GM23338 (cell line): ENCODE results near the gene SCO1. TPM values are rescaled to one million over a fixed set of nuclear protein-coding genes. Genes with fewer than 3 reads are reported as not detected.

Experiments used
- EZH2 ChIP-seq: fragments of 200-600 bp; sonication (generic); IDR thresholded peaks from one replicate; pipeline ENCODE4 v1.8.0; 2017; ENCODE audit warnings: antibody characterized with exemption, mild to moderate bottlenecking, low read depth; ENCODE audit not compliant: unreplicated experiment
- EZH2phosphoT487 ChIP-seq: fragments of 200-600 bp; sonication (generic); IDR thresholded peaks from one replicate; pipeline ENCODE4 v1.8.1; 2018; ENCODE audit warnings: antibody characterized with exemption; ENCODE audit not compliant: unreplicated experiment
- JUNB ChIP-seq: IDR thresholded peaks from one replicate; pipeline ENCODE4 v1.6.1; 2016; ENCODE audit warnings: antibody characterized with exemption; ENCODE audit not compliant: unreplicated experiment
- NANOG ChIP-seq: IDR thresholded peaks from 2 replicates; pipeline ENCODE4 v1.6.1; 2016; ENCODE audit warnings: antibody characterized with exemption, borderline replicate concordance
- POLR2AphosphoS5 ChIP-seq: IDR thresholded peaks from 2 replicates; pipeline ENCODE4 v1.6.1; 2016; ENCODE audit warnings: antibody characterized with exemption, low read depth
- STAT1 ChIP-seq: IDR thresholded peaks from one replicate; pipeline ENCODE4 v1.6.1; 2016; ENCODE audit warnings: antibody characterized with exemption; ENCODE audit not compliant: unreplicated experiment
- ZNF331 ChIP-seq: fragments of 250-450 bp; sonication (Bioruptor Pico); IDR thresholded peaks from 2 replicates; pipeline ENCODE4 v1.5.0; 2020; ENCODE audit warnings: low read depth, mild to moderate bottlenecking, moderate library complexity
- polyA plus RNA-seq: library from polyadenylated mRNA; unstranded; fragments of >200 nt; fragmentation: Nextera tagmentation; extraction: Ambion mirVana; gene quantifications from 2 replicates; pipeline ENCODE4 v1.2.1, GENCODE V29; 2016
- total RNA-seq: library from RNA; depleted of rRNA; stranded (reverse); fragments of >200 nt; shearing (Covaris generic); gene quantifications from 2 replicates; pipeline ENCODE4 v1.2.3, GENCODE V29; 2014; rRNA removed
- TF ChIP-seq, protein P1 (sequence below): fragments of 250-450 bp; sonication (Bioruptor Pico); IDR thresholded peaks from 2 replicates; pipeline ENCODE4 v1.5.0; 2020; ENCODE audit warnings: mild to moderate bottlenecking, moderate library complexity
- TF ChIP-seq, protein P2 (sequence below): IDR thresholded peaks from 2 replicates; pipeline ENCODE4 v1.6.1; 2016; ENCODE audit warnings: antibody characterized with exemption
- TF ChIP-seq, protein P3 (sequence below): IDR thresholded peaks from one replicate; pipeline ENCODE4 v1.6.1; 2018; ENCODE audit warnings: antibody characterized with exemption; ENCODE audit not compliant: unreplicated experiment

Gene SCO1
- total and polyA plus RNA-seq, 2 experiments from 2014 or later, result 43.9 to 72.5 TPM

DNA sequence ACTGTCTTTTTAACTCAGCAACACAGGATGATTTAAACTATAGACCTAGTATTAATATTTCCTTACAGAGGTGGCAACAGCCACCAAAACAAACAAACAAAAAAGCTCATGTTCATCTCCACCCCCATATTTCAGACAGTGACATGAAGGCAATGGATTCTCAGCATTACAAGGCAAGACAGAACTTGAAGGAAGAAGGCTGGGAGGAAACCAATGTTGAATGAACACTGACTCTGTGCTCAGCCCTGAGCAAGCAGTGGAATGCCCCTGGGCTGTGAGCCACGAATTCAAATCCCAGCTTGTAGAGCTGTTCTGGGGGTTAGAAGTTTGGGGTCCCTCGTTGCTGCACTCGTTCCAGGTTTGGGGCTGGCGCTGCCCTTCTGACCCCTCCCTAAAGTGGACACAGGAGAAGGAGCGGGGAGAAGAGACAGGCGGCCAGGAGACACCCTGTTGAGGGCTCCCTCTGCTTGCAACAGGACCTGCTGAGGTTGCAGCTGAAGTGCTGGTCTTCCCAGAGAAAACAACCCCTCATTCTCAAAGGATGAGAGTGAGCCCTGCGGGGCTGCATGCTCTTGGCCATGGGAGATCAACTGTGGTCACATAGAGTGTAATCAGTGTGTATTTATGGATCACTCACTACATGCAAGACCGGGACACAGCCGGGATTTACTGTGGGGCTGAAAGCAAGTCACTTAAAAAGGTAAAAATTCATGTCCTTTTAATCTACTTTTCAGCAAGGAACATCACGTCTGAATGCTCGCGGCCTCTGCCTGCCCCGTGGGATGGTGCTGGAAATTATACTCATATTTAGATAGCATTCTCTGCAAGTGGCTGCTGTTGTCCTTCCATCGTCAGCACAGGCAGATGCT, 74.5 kb downstream of the SCO1 start (continued):
- TF ChIP-seq, protein P1, sequence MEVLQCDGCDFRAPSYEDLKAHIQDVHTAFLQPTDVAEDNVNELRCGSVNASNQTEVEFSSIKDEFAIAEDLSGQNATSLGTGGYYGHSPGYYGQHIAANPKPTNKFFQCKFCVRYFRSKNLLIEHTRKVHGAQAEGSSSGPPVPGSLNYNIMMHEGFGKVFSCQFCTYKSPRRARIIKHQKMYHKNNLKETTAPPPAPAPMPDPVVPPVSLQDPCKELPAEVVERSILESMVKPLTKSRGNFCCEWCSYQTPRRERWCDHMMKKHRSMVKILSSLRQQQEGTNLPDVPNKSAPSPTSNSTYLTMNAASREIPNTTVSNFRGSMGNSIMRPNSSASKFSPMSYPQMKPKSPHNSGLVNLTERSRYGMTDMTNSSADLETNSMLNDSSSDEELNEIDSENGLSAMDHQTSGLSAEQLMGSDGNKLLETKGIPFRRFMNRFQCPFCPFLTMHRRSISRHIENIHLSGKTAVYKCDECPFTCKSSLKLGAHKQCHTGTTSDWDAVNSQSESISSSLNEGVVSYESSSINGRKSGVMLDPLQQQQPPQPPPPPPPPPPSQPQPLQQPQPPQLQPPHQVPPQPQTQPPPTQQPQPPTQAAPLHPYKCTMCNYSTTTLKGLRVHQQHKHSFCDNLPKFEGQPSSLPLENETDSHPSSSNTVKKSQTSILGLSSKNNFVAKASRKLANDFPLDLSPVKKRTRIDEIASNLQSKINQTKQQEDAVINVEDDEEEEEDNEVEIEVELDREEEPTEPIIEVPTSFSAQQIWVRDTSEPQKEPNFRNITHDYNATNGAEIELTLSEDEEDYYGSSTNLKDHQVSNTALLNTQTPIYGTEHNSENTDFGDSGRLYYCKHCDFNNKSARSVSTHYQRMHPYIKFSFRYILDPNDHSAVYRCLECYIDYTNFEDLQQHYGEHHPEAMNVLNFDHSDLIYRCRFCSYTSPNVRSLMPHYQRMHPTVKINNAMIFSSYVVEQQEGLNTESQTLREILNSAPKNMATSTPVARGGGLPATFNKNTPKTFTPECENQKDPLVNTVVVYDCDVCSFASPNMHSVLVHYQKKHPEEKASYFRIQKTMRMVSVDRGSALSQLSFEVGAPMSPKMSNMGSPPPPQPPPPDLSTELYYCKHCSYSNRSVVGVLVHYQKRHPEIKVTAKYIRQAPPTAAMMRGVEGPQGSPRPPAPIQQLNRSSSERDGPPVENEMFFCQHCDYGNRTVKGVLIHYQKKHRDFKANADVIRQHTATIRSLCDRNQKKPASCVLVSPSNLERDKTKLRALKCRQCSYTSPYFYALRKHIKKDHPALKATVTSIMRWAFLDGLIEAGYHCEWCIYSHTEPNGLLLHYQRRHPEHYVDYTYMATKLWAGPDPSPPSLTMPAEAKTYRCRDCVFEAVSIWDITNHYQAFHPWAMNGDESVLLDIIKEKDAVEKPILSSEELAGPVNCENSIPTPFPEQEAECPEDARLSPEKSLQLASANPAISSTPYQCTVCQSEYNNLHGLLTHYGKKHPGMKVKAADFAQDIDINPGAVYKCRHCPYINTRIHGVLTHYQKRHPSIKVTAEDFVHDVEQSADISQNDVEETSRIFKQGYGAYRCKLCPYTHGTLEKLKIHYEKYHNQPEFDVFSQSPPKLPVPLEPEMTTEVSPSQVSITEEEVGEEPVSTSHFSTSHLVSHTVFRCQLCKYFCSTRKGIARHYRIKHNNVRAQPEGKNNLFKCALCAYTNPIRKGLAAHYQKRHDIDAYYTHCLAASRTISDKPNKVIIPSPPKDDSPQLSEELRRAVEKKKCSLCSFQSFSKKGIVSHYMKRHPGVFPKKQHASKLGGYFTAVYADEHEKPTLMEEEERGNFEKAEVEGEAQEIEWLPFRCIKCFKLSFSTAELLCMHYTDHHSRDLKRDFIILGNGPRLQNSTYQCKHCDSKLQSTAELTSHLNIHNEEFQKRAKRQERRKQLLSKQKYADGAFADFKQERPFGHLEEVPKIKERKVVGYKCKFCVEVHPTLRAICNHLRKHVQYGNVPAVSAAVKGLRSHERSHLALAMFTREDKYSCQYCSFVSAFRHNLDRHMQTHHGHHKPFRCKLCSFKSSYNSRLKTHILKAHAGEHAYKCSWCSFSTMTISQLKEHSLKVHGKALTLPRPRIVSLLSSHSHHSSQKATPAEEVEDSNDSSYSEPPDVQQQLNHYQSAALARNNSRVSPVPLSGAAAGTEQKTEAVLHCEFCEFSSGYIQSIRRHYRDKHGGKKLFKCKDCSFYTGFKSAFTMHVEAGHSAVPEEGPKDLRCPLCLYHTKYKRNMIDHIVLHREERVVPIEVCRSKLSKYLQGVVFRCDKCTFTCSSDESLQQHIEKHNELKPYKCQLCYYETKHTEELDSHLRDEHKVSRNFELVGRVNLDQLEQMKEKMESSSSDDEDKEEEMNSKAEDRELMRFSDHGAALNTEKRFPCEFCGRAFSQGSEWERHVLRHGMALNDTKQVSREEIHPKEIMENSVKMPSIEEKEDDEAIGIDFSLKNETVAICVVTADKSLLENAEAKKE, result no peak
- TF ChIP-seq, protein P2, sequence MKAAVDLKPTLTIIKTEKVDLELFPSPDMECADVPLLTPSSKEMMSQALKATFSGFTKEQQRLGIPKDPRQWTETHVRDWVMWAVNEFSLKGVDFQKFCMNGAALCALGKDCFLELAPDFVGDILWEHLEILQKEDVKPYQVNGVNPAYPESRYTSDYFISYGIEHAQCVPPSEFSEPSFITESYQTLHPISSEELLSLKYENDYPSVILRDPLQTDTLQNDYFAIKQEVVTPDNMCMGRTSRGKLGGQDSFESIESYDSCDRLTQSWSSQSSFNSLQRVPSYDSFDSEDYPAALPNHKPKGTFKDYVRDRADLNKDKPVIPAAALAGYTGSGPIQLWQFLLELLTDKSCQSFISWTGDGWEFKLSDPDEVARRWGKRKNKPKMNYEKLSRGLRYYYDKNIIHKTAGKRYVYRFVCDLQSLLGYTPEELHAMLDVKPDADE, result no peak
- no peak for TF ChIP-seq JUNB
- no peak for TF ChIP-seq POLR2AphosphoS5
- no peak for TF ChIP-seq EZH2phosphoT487
- no peak for TF ChIP-seq ZNF331 (CRISPR knock-in tag)
- no peak for TF ChIP-seq EZH2
- TF ChIP-seq, protein P3, sequence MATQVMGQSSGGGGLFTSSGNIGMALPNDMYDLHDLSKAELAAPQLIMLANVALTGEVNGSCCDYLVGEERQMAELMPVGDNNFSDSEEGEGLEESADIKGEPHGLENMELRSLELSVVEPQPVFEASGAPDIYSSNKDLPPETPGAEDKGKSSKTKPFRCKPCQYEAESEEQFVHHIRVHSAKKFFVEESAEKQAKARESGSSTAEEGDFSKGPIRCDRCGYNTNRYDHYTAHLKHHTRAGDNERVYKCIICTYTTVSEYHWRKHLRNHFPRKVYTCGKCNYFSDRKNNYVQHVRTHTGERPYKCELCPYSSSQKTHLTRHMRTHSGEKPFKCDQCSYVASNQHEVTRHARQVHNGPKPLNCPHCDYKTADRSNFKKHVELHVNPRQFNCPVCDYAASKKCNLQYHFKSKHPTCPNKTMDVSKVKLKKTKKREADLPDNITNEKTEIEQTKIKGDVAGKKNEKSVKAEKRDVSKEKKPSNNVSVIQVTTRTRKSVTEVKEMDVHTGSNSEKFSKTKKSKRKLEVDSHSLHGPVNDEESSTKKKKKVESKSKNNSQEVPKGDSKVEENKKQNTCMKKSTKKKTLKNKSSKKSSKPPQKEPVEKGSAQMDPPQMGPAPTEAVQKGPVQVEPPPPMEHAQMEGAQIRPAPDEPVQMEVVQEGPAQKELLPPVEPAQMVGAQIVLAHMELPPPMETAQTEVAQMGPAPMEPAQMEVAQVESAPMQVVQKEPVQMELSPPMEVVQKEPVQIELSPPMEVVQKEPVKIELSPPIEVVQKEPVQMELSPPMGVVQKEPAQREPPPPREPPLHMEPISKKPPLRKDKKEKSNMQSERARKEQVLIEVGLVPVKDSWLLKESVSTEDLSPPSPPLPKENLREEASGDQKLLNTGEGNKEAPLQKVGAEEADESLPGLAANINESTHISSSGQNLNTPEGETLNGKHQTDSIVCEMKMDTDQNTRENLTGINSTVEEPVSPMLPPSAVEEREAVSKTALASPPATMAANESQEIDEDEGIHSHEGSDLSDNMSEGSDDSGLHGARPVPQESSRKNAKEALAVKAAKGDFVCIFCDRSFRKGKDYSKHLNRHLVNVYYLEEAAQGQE, result no peak
- no peak for TF ChIP-seq NANOG
- no peak for TF ChIP-seq STAT1

Other genes with a start within 250 kb of the SCO1 start
- gene MYH4, start 228.0 kb downstream of the SCO1 start, total RNA-seq, result not detected in 2 replicates
- not detected in 2 replicates for gene MYH4, start 228.0 kb downstream of the SCO1 start, polyA plus RNA-seq
- gene MYH1, start 179.0 kb downstream of the SCO1 start, total RNA-seq, result not detected in 2 replicates
- gene MYH1, start 179.0 kb downstream of the SCO1 start, polyA plus RNA-seq, result not detected in 2 replicates
- gene MYH2, start 147.9 kb downstream of the SCO1 start, total RNA-seq, result 17.9 and 27.7 TPM in 2 replicates
- gene MYH2, start 147.9 kb downstream of the SCO1 start, polyA plus RNA-seq, result 6.6 and 7.5 TPM in 2 replicates
- gene MYH3, start 40.2 kb downstream of the SCO1 start, total RNA-seq, result 1.1 and 1.8 TPM in 2 replicates
- 0.73 and 0.84 TPM in 2 replicates for gene MYH3, start 40.2 kb downstream of the SCO1 start, polyA plus RNA-seq
- gene ADPRM, start 61 bp upstream of the SCO1 start, total RNA-seq, result 4.8 and 8.8 TPM in 2 replicates
- 6.8 and 7.6 TPM in 2 replicates for gene ADPRM, start 61 bp upstream of the SCO1 start, polyA plus RNA-seq
- 1.2 and 3.1 TPM in 2 replicates for gene TMEM220, start 32.5 kb upstream of the SCO1 start, total RNA-seq
- 7.2 and 7.8 TPM in 2 replicates for gene TMEM220, start 32.5 kb upstream of the SCO1 start, polyA plus RNA-seq
- not detected in 2 replicates for gene TMEM238L, start 106.6 kb upstream of the SCO1 start, total RNA-seq
- not detected in 2 replicates for gene TMEM238L, start 106.6 kb upstream of the SCO1 start, polyA plus RNA-seq
- gene PIRT, start 140.6 kb upstream of the SCO1 start, total RNA-seq, result not detected in 2 replicates
- not detected in 2 replicates for gene PIRT, start 140.6 kb upstream of the SCO1 start, polyA plus RNA-seq